ENCODE data around the gene LEFTY1. TPM values are rescaled to one million over a fixed set of nuclear protein-coding genes. Genes with fewer than 3 reads are reported as not detected.

LEFTY1 gene
- total RNA-seq, 1 experiment from 2014 or later = not detected

Other genes with a start within 250 kb of the LEFTY1 start
- gene ENAH, start 236.0 kb downstream of the LEFTY1 start, total RNA-seq (2014; rRNA removed; shearing (Covaris generic); ENCODE audit: low replicate concordance) = 121 and 171 TPM in 2 replicates
- gene SRP9, start 111.3 kb downstream of the LEFTY1 start, total RNA-seq (2014; rRNA removed; shearing (Covaris generic); ENCODE audit: low replicate concordance) = 509 and 971 TPM in 2 replicates
- gene EPHX1, start 79.0 kb downstream of the LEFTY1 start, total RNA-seq (2014; rRNA removed; shearing (Covaris generic); ENCODE audit: low replicate concordance) = 80.7 and 111 TPM in 2 replicates
- gene TMEM63A, start 6.8 kb downstream of the LEFTY1 start, total RNA-seq (2014; rRNA removed; shearing (Covaris generic); ENCODE audit: low replicate concordance) = 1.3 and 5.5 TPM in 2 replicates
- gene PYCR2, start 35.1 kb upstream of the LEFTY1 start, total RNA-seq (2014; rRNA removed; shearing (Covaris generic); ENCODE audit: low replicate concordance) = 74.2 and 113 TPM in 2 replicates
- gene LEFTY2, start 52.1 kb upstream of the LEFTY1 start, total RNA-seq (2014; rRNA removed; shearing (Covaris generic); ENCODE audit: low replicate concordance) = not detected in 2 replicates
- gene SDE2, start 110.2 kb upstream of the LEFTY1 start, total RNA-seq (2014; rRNA removed; shearing (Covaris generic); ENCODE audit: low replicate concordance) = 16.3 and 19.4 TPM in 2 replicates
- gene H3-3A, start 173.6 kb upstream of the LEFTY1 start, total RNA-seq (2014; rRNA removed; shearing (Covaris generic); ENCODE audit: low replicate concordance) = 121 and 188 TPM in 2 replicates